Sigmoid colon (tissue), 4 donors: ENCODE results near the gene ARPP21.

Experiments
- CTCF ChIP-seq, 4 experiments: fragments of 450-650 bp in 3 of 4; fragments of 200-600 bp in 1 of 4; IDR thresholded peaks; one replicate each; pipeline ENCODE4 v1.5.1; 2016 to 2019; ENCODE audit warnings: antibody characterized with exemption in 4 of 4, mild to moderate bottlenecking in 3 of 4, moderate library complexity in 2 of 4
- EP300 ChIP-seq, 4 donors: sonication (generic); formaldehyde crosslinking; IDR thresholded peaks; one replicate each; pipeline ENCODE4 v1.6.1; 2017; ENCODE audit warnings: antibody characterized with exemption in 4 of 4
- POLR2A ChIP-seq, 2 donors: fragments of 450-650 bp; IDR thresholded peaks; one replicate each; pipeline ENCODE4 v1.6.1; 2016; ENCODE audit warnings: antibody characterized with exemption in 2 of 2, mild to moderate bottlenecking in 2 of 2, moderate library complexity in 2 of 2
- POLR2AphosphoS5 ChIP-seq, 4 donors: sonication (generic); formaldehyde crosslinking; IDR thresholded peaks; one replicate each; pipeline ENCODE4 v1.6.1; 2017; ENCODE audit warnings: antibody characterized with exemption in 4 of 4

DNA sequence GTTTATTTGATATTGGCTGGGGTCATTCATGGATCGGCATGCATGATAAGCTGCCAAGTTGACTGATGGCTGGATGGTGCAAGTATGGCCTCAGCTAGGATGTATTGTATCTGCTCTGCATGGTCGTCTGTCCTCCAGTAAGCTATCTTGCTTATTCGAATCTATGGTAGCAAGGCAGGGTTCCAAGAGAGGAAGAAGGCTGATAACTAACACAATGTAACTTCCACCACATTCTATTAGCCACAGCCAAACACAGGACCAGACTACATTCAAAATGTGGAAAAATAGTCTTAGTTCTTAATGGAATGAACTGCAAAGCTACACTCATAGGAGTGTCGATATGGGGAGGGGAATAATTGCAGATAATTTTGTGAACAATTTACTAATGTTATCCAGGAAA is 175.2 kb downstream of the ARPP21 start:
- TF ChIP-seq CTCF (IDR thresholded peaks at IDR 0.05): no peak
- TF ChIP-seq POLR2A (IDR thresholded peaks at IDR 0.05): no peak
- no peak for TF ChIP-seq POLR2AphosphoS5 (IDR thresholded peaks at IDR 0.05)
- TF ChIP-seq EP300 (IDR thresholded peaks at IDR 0.05): no peak
